NCI-H2227 treated with DMSO at 0.1 percent for 48 hours (cell line): ENCODE data around the gene GPATCH1.
"Not testable (repeated sequence)": the region's sequence is repeated elsewhere in the genome, so short reads cannot be mapped to it uniquely, and the experiment has no call there.

Experiments
- DNase-seq: peaks from one replicate; lab custom pipeline; 2025; lab: John Stamatoyannopoulos, UW

GPATCH1 gene

DNA sequence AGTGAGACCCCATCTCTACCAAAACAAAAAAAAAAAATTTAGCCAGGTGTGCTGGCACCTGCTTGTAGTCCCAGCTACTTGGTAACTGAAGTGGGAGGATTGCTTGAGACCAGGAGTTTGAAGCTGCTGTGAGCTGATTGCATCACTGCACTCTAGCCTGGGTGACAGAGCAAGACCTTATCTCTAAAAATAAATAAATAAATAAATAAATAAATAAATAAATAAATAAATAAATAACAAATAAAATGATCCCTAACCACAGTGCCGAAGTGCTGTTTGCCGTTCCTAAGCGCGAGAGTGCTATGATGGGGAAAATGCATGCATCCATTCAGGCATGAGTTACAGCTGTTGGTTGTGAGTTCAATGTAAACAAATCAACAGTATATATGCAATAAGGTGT is 78.2 kb downstream of the GPATCH1 start:
- no peak for DNase-seq

DNA sequence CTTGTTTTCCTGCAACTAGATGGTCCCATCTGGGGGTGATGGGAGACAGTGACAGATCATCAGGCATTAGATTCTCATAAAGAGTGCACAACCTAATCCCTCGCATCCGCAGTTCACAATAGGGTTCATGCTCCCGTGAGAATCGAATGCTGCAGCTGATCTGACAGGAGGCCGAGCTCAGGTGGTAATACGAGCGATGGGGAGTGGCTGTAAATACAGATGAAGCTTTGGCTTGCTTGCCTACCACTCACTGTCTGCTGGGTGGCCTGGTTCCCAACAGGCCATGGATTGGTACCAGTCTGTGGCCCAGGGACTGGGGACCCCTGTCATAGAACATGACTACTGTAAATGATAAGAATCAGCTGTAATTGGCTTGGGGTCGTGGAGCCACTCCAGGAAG is 78.9 kb downstream of the GPATCH1 start:
- no peak for DNase-seq

DNA sequence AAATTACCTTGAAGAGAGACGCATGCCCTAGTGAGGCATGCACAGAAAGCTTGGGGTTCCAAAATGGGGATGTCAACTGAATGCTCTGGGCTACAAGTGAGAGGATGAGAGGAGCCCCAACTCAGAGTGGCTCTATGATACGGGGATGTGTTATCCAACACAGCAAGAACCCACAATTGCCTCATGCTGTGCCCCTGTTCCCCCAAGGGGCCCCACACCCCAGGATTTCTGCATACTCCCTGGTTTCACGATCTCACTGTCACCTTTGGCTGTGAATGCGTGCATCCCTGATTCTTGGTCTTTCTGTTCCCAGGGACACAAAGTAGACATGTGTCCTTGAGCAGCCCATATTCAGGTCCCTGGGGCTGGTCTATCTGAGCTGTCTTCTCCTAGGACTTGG is 80.2 kb downstream of the GPATCH1 start:
- no peak for DNase-seq

DNA sequence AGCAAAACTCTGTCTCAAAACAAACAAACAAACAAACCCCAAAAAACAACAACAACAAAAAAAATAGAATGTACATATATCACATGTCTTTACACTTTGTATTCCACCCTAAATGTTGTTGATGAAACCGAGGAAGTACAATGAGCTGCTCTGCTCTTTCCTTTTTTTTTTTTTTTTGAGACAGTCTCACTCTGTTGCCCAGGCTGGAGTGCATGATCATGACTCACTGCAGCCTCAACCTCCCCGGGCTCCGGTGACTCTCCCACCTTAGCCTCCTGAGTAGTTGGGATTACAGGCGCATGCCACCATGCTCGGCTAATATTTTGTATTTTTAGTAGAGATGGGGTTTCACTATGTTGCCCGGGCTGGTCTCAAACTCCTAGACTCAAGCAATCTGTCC is 82.5 kb downstream of the GPATCH1 start:
- no peak for DNase-seq

DNA sequence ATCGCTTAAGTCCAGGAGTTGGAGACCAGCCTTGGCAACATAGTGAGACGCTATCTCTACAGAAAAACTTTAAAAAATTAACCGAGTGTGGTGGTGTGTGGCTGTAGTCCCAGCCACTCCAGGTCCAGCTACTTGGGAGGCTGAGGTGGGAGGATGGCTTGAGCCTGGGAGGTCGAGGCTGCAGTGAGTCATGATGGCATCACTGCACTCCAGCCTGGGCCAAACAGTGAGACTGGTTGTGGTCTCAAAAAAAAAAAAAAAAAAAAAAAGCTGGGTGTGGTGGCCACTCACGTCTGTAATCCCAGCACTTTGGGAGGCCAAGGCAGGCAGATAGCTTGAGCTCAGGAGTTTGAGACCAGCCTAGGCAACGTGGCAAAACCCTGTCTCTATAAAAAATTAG is 85.1 kb downstream of the GPATCH1 start:
- not testable (repeated sequence) for DNase-seq

DNA sequence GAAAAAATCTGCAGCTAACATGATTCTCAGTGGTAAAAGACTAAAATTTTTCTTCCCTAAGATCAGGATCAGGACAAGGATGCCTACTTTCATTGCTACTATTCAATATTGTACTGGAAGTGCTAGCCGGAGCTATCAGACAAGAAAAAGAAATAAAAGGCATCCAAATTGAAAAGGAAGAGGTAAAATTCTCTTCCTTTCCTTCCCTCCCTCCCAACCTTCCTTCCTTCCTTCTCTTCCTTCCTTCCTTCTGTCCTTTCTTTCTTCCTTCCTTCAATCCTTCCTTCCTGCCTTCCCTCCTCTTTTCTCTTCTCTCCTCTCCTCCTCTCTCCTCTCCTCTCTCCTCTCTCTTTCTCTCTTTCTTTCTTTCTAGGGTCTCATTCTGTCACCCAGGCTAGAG is 86.5 kb downstream of the GPATCH1 start:
- no peak for DNase-seq

DNA sequence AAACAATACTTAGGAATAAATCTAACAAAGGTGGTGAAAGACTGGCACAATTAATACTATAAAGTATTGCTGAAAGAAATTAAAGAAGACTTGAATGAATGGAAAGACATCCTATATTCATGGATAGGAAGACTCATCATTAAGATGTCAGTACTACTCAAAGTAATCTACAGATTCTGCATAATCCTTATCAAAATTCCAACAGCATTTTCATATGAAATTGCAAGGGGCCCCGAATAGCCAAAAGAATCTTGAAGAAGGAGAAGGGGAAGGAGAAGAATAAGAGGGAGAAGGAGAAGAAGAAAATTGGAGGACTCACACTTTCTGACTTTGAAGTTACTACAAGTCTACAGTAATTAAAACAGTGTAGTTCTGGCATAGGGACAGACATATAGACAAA is 87.5 kb downstream of the GPATCH1 start:
- no peak for DNase-seq

DNA sequence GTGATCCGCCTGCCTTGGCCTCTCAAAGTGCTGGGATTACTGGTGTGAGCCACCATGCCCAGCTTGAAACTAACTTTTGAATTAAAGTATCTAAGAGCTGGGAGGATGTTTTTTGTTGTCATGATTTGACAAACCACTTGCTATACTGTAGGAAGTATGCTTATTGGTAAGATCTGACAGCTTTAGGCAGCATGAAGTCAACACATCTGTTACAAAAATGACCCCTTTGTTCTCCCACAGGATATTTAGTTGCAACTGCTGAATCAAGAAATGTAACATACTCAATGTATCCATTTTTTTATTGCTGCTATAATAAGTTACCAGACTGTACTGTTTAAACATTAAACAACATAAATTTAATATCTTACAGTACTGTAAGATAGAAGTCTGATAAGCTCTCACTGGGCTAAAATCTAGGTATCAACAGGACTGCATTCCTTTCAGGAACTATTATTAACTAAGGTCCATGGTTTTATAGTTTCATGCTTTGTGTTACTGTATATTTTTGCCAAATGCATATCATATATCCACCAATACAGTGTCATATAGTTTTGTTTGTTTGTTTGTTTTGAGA is 90.3 kb downstream of the GPATCH1 start:
- DNase-seq = no peak

DNA sequence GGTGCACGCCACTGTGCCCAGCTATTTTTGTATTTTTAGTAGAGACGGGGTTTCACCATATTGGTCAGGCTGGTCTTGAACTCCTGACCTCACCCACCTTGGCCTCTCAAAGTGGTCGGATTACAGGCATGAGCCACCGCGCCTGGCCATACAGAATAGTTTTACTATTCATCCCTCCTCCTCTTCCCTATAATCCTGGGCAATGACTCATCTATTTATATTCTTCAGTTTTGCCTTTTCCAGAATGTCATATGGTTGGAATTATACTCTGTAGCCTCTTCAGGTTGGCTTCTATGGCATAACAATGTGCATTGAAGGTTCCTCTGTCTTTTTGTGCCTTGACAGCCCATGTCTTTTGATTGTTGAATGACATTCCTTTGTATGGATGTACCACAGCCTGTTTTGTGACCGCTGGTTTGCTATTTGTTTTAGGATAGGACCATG is 91.0 kb downstream of the GPATCH1 start:
- no peak for DNase-seq

DNA sequence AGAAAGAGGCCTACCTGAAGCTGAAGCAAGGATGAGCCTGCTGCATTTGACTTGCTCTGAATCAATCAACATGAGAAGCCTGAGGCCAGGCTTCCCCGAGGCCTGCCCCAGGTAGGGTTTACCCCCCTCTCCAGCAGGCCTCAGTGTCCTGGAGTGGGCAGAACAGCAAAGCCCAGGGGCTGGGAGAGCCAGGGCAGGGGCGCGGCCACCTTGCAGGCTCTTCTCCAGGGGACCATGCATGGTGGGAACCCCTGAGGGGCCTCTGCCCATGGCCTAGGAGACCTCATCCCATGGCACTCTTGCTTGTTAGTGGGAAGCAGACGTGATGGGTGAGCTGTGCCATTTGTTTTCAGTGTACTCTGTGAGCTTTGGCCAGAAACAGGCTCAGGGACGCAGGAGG is 93.2 kb downstream of the GPATCH1 start:
- no peak for DNase-seq

DNA sequence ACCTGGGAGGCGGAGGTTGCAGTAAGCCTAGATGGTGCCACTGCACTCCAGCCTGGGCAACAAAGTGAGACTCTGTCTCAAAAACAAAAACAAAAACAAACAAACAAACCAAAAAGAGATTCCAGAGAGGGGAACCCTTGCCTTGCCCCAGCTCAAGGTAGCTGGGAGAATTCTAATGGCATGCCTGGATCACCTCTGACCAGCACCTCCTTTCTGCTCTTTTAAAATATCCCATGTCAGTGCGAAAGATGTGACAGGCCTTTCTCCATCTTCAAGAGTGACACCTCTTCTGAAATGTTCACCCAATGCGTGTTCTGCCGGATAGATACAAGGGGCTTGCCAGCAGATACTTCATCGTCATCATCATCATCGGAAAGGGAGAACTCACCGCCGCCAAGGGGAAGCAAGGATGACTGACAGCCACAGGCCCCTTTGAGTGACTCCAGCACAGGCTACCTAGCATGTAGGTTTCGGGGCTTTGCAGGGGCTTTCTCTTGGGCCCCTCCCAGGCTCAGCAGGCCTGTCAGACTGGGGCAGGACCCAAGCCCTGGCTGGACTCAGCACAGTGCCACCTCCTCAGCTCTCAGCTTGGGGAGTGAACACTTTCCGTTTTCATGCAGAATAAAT is 94.3 kb downstream of the GPATCH1 start:
- DNase-seq = no peak

DNA sequence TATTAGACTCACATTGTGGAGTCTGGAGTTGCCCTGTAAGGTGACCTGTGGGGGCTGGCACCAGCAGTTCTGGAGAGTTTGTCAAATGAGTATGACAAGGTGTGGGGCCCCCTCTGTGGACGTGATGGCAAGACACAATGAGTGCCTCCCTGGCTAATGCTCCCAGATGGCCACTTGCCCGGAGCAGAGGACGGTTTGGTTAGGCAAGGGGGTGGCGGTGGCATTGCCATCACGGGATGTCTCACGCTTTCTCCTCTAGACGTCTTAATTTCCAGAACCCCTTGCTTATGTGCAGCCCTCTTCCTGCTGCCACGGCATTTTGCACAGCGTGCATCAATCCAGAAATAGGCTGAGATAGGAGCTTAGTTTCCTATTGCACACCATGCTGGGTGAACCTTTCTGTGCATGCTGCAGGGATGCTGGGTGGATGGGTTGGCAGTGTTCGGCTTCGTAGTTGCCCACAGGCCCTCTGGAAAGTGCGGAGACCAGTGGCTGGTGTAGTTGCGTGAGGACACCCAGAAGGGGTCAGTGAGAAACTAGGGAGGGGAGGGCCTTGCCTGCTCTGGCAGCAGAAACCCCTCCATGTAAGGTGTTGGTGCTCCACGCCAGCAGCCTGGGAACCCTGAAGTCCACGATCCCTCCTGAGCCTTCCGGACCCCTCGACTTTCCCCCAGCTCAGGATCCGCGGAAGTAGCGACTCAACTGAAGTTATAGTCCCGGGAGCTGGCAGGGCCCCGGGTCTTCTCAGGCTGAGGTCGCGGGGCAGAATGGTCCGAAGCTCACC is 95.1 kb downstream of the GPATCH1 start:
- peak; percentile 86 for DNase-seq

DNA sequence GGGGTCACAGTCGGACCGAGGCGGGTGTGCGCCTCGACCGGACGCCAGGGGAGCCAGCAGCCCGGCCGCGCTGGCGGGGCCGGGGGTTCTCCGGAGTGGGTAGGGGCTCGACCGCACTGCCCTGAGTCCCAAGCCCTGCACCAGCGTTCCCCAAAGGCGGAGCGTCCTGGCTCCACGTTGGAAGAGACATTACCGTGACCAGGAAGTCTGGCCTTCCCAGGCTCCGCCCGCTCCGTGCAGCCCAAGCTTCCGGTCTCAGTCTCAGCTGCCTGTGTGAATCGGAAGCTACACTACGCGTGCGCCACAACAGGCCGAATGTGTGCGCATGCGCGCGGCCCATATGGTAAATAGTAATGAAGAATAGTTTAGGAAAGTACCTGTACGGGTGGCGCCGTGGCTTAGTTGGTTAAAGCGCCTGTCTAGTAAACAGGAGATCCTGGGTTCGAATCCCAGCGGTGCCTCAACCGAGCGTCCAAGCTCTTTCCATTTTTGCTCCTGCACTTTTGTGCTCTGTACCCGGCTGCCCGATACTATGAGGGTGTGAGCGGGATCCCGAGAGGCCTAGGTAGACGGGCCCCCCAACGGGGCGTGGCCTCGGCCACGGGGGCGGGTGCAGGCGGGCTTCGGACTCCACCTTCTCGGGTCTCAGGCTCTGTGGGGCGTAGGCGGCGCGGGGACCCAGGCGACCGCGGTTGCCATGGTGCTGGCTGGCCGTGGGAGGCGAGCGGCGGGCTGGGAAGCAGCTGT is 95.9 kb downstream of the GPATCH1 start:
- DNase-seq = peak; percentile 100

DNA sequence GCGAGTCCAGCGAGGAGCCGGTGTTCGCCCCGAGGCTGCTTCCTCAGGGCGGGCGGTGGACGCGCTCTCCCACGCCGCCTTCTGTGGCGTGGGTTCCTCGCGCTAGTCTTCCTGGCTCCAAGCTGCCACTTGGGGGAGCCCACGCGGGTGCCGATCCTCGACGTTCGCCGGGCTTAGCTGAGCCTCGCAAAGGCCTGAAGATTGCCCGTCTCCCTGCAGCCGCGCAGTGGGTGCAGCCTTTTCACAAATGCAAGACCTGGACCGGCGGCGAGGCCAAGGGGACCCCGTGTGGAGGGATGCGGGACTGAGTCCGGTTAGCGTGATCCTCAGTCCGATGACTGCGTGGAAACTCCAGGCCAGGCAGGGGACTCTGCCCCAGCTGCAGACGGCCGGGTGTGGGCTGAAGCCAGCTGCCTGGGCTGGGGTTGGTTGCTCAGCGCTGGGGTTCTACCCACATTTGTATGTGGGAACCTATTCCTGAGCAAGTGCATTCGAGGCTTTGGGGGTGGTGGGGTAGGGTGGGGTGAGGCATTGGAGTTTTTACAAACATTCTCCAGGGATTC is 96.5 kb downstream of the GPATCH1 start:
- peak; percentile 97 for DNase-seq
